GM12878 (cell line): Measurements from ENCODE around the gene TMEM63C. TPM values are rescaled to one million over a fixed set of nuclear protein-coding genes. Genes with fewer than 3 reads are reported as not detected.

Experiments
- ATAC-seq: fragments of 200-7000 bp; cut with Tn5 transposase; 3 replicates; pipeline ENCODE4 v1.9.1; 2020; ENCODE audit warnings: mild to moderate bottlenecking, moderate library complexity
- BruUV-seq: library from RNA; stranded (reverse); fragments of 400-500 nt; replicated peaks from 2 replicates; lab custom pipeline; 2021; lab: Mats Ljungman, UMichigan
- CTCF ChIA-PET: fragments of 300-600 bp; sonication (Branson Sonifier 250); formaldehyde crosslinking; extraction: SDS; loops from one replicate; lab custom pipeline; 2021; ENCODE audit warnings: inconsistent platforms; lab: Yijun Ruan, JAX
- POLR2A ChIA-PET: fragments of 350-600 bp; formaldehyde crosslinking; extraction: SDS; loops from one replicate; lab custom pipeline; 2021; ENCODE audit warnings: inconsistent platforms; lab: Charles Lee
- RAD21 ChIA-PET: fragments of 300-600 bp; sonication (Branson Sonifier 250); formaldehyde crosslinking; loops from one replicate; lab custom pipeline; 2023; ENCODE audit warnings: antibody characterized with exemption; ENCODE audit not compliant: unreplicated experiment; lab: Charles Lee
- SMC1A ChIA-PET: fragments of 300-600 bp; sonication (Branson Sonifier 250); formaldehyde crosslinking; loops from one replicate; lab custom pipeline; 2023; ENCODE audit not compliant: unreplicated experiment, uncharacterized antibody; lab: Charles Lee
- DNase-seq: peaks from one replicate; pipeline ENCODE4 v3.0.0-alpha.2; 2011; ENCODE audit warnings: low read depth, low spot score
- FAIRE-seq: peaks from 3 replicates; lab custom pipeline; 2011; peaks lifted over from hg19 to GRCh38; lab: Jason Lieb, UNC
- H2AFZ ChIP-seq: 2 replicates; pipeline ENCODE4 v1.6.0; 2011; ENCODE audit warnings: low read depth, low read length, control low read depth; ENCODE audit not compliant: control insufficient read depth
- H3K27ac ChIP-seq: 2 replicates; pipeline ENCODE4 v1.5.1; 2011; ENCODE audit warnings: control low read depth; ENCODE audit not compliant: control insufficient read depth, insufficient read depth
- H3K27me3 ChIP-seq, 2 experiments: replicated peaks in 1 of 2; 2 replicates each; pipeline versions ENCODE4 v1.6.0 to v1.6.1; 2011; ENCODE audit warnings: low read length in 1 of 2; ENCODE audit not compliant: control insufficient read depth in 2 of 2, insufficient read depth in 2 of 2
- H3K36me3 ChIP-seq, 2 experiments: 2 replicates each; pipeline ENCODE4 v1.5.1; 2011; ENCODE audit warnings: low read length in 1 of 2; ENCODE audit not compliant: control insufficient read depth in 2 of 2, insufficient read depth in 2 of 2
- H3K4me1 ChIP-seq: 2 replicates; pipeline ENCODE4 v1.6.1; 2011; ENCODE audit warnings: mild to moderate bottlenecking, low read length, moderate library complexity, mixed read lengths; ENCODE audit not compliant: control insufficient read depth, insufficient read depth
- H3K4me2 ChIP-seq: 2 replicates; pipeline ENCODE4 v1.6.0; 2011; ENCODE audit warnings: control low read depth; ENCODE audit not compliant: control insufficient read depth, insufficient read depth
- H3K4me3 ChIP-seq: fragments of 200-600 bp; sonication (generic); 2 replicates; pipeline ENCODE4 v1.5.1; 2016
- H3K79me2 ChIP-seq: 2 replicates; pipeline ENCODE4 v1.6.0; 2011; ENCODE audit warnings: low read length; ENCODE audit not compliant: control insufficient read depth, insufficient read depth
- H3K9ac ChIP-seq: 2 replicates; pipeline ENCODE4 v1.8.0; 2011; ENCODE audit warnings: low read length, control low read depth, mixed read lengths; ENCODE audit not compliant: control insufficient read depth, insufficient read depth
- H3K9me3 ChIP-seq: replicated peaks from 3 replicates; pipeline ENCODE4 v1.5.1; 2011; ENCODE audit warnings: mild to moderate bottlenecking, low read length; ENCODE audit not compliant: control insufficient read depth, insufficient read depth
- H4K20me1 ChIP-seq: 2 replicates; pipeline ENCODE4 v1.6.0; 2011; ENCODE audit not compliant: control insufficient read depth, insufficient read depth
- EP300 ChIP-seq, 2 experiments: fragments of 150-350 bp in 1 of 2; IDR thresholded peaks; 2 replicates each; pipeline ENCODE4 v1.6.1; 2011 to 2012; ENCODE audit warnings: low read depth in 2 of 2, low read length in 2 of 2, borderline replicate concordance in 1 of 2, improper control_type of control experiment in 1 of 2, inconsistent platforms in 1 of 2; ENCODE audit not compliant: control insufficient read depth in 1 of 2
- HDGF ChIP-seq: fragments of 450-650 bp; IDR thresholded peaks from 2 replicates; pipeline ENCODE4 v1.6.1; 2016; ENCODE audit warnings: antibody characterized with exemption
- NFYB ChIP-seq: IDR thresholded peaks from 2 replicates; pipeline ENCODE4 v1.6.1; 2011; ENCODE audit warnings: low read depth, mild to moderate bottlenecking, low read length, improper control_type of control experiment, moderate library complexity; ENCODE audit not compliant: insufficient read depth
- NR2C1 ChIP-seq: fragments of 450-650 bp; IDR thresholded peaks from 2 replicates; pipeline ENCODE4 v1.6.1; 2017; ENCODE audit warnings: antibody characterized with exemption, mild to moderate bottlenecking, moderate library complexity
- whole genome bisulfite sequencing: methylation state at CpG from one replicate; pipeline ENCODE4 v1.1.6; 2016; ENCODE audit warnings: low lambda C conversion rate; ENCODE audit not compliant: insufficient replicate concordance, insufficient coverage; ENCODE audit errors: missing lambda C conversion rate; 5-methylcytosine and 5-hydroxymethylcytosine counted together
- in situ Hi-C: fragments of 300-500 bp; cut with MboI; formaldehyde crosslinking; loops from 9 replicates; pipeline ENCODE4 v1.14.3; 2018; ENCODE audit warnings: mixed read lengths
- intact Hi-C: fragments of 100-400 bp; cut with micrococcal nuclease; formaldehyde crosslinking; loops from one replicate; pipeline ENCODE4 v1.14.2; 2022; ENCODE audit not compliant: unreplicated experiment
- polyA plus RNA-seq, 11 experiments: library from polyadenylated mRNA; depleted of rRNA in 4 of 11; unstranded in 6 of 11; stranded (reverse) in 5 of 11; fragments of >200 nt; fragmentation: Nextera tagmentation in 4 of 11; fragmentation: Illumina TruSeq in 1 of 11; extraction: Ambion mirVana in 4 of 11; extraction: Trizol in 1 of 11; gene quantifications; 1 replicate in 1 of 11; 2 replicates in 10 of 11; pipeline versions ENCODE4 v1.2.1 to v1.2.3, GENCODE V29; 2011 to 2016; ENCODE audit warnings: inconsistent platforms in 2 of 11, missing spikeins in 2 of 11, low read depth in 1 of 11
- total RNA-seq, 4 experiments: library from RNA; depleted of rRNA in 3 of 4; stranded (reverse); fragments of >200 nt in 3 of 4; fragmentation: Illumina TruSeq in 1 of 4; extraction: Trizol in 1 of 4; gene quantifications; 2 replicates each; pipeline versions ENCODE4 v1.2.1 to v1.2.3, GENCODE V29; 2013 to 2021
- TF ChIP-seq, protein P1 (sequence below): IDR thresholded peaks from 2 replicates; pipeline ENCODE4 v1.6.1; 2011; ENCODE audit warnings: borderline replicate concordance, low read depth, mild to moderate bottlenecking, moderate library complexity, low read length; ENCODE audit not compliant: insufficient read depth, poor library complexity, severe bottlenecking
- TF ChIP-seq, protein P2 (sequence below): fragments of 450-650 bp; formaldehyde crosslinking; IDR thresholded peaks from 2 replicates; pipeline ENCODE4 v1.5.0; 2022; ENCODE audit warnings: mild to moderate bottlenecking, missing genetic modification characterization
- TF ChIP-seq, protein P3 (sequence below): fragments of 450-650 bp; IDR thresholded peaks from 2 replicates; pipeline ENCODE4 v1.6.1; 2016; ENCODE audit warnings: mild to moderate bottlenecking

The TMEM63C gene
- total and polyA plus RNA-seq, 10 of the 15 experiments (the other 5 are each of a cell fraction or from before 2014, with no cell fraction given), result 0.06 to 1.3 (median 0.39) TPM; not detected in 4

DNA sequence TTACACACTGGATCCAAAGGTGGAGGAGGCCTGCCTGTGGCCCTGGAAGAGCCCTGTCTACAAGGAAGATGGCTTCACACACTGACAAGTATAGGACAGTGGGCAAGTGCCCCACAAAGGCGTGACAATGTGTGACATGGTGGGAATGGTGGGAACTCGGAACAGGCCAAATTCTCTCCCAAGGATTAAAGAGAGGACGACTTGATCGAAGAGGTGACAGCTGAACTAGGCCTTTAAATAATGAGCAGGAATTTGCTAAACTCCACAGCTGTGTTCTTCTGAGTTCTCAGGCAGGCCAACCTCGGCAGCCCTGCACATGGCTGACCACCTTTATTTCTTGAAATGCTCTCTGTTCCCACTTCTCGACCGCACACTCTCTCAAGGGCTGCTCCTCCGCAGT, 115.3 kb downstream of the TMEM63C start (continued):
- no peak for TF ChIP-seq NFYB
- TF ChIP-seq NR2C1, result no peak
- TF ChIP-seq EP300 (IDR thresholded peaks at IDR 0.05; ENCODE audit: borderline replicate concordance in 1 of 2, control insufficient read depth in 1 of 2, low read depth in 2 of 2, low read length in 2 of 2), result no peak
- TF ChIP-seq HDGF, result no peak
- TF ChIP-seq, protein P1, sequence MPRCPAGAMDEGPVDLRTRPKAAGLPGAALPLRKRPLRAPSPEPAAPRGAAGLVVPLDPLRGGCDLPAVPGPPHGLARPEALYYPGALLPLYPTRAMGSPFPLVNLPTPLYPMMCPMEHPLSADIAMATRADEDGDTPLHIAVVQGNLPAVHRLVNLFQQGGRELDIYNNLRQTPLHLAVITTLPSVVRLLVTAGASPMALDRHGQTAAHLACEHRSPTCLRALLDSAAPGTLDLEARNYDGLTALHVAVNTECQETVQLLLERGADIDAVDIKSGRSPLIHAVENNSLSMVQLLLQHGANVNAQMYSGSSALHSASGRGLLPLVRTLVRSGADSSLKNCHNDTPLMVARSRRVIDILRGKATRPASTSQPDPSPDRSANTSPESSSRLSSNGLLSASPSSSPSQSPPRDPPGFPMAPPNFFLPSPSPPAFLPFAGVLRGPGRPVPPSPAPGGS, result no peak
- TF ChIP-seq, protein P2, sequence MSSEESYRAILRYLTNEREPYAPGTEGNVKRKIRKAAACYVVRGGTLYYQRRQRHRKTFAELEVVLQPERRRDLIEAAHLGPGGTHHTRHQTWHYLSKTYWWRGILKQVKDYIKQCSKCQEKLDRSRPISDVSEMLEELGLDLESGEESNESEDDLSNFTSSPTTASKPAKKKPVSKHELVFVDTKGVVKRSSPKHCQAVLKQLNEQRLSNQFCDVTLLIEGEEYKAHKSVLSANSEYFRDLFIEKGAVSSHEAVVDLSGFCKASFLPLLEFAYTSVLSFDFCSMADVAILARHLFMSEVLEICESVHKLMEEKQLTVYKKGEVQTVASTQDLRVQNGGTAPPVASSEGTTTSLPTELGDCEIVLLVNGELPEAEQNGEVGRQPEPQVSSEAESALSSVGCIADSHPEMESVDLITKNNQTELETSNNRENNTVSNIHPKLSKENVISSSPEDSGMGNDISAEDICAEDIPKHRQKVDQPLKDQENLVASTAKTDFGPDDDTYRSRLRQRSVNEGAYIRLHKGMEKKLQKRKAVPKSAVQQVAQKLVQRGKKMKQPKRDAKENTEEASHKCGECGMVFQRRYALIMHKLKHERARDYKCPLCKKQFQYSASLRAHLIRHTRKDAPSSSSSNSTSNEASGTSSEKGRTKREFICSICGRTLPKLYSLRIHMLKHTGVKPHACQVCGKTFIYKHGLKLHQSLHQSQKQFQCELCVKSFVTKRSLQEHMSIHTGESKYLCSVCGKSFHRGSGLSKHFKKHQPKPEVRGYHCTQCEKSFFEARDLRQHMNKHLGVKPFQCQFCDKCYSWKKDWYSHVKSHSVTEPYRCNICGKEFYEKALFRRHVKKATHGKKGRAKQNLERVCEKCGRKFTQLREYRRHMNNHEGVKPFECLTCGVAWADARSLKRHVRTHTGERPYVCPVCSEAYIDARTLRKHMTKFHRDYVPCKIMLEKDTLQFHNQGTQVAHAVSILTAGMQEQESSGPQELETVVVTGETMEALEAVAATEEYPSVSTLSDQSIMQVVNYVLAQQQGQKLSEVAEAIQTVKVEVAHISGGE (CRISPR knock-in tag), result no peak

DNA sequence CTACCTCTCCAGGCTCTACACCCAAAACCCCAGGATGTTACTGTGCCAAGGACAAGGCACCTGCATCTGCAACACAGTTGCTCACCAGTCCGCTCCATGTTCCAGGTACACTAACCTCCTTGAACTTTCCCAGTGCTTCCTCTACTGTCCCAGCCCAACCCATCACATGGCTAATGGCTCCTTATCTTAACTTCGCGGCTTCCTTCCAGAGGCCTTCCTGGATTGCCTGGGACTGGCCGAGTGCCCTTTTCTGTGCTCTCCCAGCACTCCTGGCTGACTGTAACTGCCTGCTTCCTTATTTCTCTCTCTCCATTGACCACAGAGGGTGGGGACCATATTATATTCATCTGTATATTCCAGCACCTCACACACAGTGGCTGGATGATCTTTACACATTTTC, 118.2 kb downstream of the TMEM63C start:
- TF ChIP-seq, protein P3, sequence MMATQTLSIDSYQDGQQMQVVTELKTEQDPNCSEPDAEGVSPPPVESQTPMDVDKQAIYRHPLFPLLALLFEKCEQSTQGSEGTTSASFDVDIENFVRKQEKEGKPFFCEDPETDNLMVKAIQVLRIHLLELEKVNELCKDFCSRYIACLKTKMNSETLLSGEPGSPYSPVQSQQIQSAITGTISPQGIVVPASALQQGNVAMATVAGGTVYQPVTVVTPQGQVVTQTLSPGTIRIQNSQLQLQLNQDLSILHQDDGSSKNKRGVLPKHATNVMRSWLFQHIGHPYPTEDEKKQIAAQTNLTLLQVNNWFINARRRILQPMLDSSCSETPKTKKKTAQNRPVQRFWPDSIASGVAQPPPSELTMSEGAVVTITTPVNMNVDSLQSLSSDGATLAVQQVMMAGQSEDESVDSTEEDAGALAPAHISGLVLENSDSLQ, result no peak
- H3K79me2 ChIP-seq, result no peaks in the 10 kb centered on the region
- RAD21 ChIA-PET, result no interaction called here
- no peak overlapping the region for H3K4me2 ChIP-seq
- in situ Hi-C loops, result no loop called here
- no peak overlapping the region for H3K4me3 ChIP-seq
- no TSS peak for BruUV-seq
- DNase-seq (no peak), FAIRE-seq (no peak), ATAC-seq (no peak)
- H3K36me3 ChIP-seq, result peaks cover 0 to 4% of the 10 kb centered on the region in 2 experiments; a peak in 1 of 4 replicates
- CTCF ChIA-PET, result interaction anchor here (1.4 to 8.6 kb wide), 3 partner anchors 14 to 254 kb away, joined by 5 to 158 read pairs (median 13); no protein-coding TSS in a partner anchor
- H3K9ac ChIP-seq, result no peak overlapping the region
- H3K27me3 ChIP-seq, result no peaks in the 10 kb centered on the region
- POLR2A ChIA-PET, result no interaction called here
- H3K4me1 ChIP-seq, result no peaks in the 10 kb centered on the region
- 95% methylated on average over 4 of the region's 4 CpGs for WGBS
- no peaks in the 10 kb centered on the region for H4K20me1 ChIP-seq
- no peak overlapping the region for H2AFZ ChIP-seq
- no peak overlapping the region for H3K27ac ChIP-seq
- SMC1A ChIA-PET, result interaction anchor here (2.4 kb wide), 1 partner anchor 16 kb away, joined by 21 read pairs; no protein-coding TSS in a partner anchor
- intact Hi-C loops, result no loop called here
- no peaks in the 10 kb centered on the region for H3K9me3 ChIP-seq
